ENCODE data around the gene GRHPR. TPM values are rescaled to one million over a fixed set of nuclear protein-coding genes. Genes with fewer than 3 reads are reported as not detected.
"Not testable (repeated sequence)": the region's sequence is repeated elsewhere in the genome, so short reads cannot be mapped to it uniquely, and the experiment has no call there.

Gene GRHPR
- total RNA-seq, 1 donor from 2014 or later: 78.1 TPM

DNA sequence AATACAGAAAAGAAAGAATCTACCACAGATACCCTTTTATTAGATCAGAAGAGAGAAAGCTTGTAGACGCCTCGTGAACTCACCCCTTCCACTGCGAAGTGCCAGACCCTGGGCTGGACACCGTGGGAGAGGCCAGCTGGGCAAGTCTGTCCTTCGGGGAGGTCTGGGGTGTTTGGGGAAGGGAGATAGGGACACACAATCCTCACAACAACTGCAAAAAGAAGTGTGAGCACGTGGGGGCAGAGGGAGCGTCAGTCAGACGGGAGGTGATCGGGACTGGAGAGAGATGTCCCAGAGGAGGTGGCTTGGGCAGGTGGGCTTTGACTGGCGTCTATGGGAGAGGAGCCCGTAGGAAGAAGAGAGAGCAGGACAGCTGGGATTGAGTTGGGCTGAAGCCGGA, 27.3 kb upstream of the GRHPR start:
- H3K9me3 Mint-ChIP-seq (ENCODE audit: unreplicated experiment): peaks cover 14% of the 10 kb centered on the region
- TF ChIP-seq, protein P1, sequence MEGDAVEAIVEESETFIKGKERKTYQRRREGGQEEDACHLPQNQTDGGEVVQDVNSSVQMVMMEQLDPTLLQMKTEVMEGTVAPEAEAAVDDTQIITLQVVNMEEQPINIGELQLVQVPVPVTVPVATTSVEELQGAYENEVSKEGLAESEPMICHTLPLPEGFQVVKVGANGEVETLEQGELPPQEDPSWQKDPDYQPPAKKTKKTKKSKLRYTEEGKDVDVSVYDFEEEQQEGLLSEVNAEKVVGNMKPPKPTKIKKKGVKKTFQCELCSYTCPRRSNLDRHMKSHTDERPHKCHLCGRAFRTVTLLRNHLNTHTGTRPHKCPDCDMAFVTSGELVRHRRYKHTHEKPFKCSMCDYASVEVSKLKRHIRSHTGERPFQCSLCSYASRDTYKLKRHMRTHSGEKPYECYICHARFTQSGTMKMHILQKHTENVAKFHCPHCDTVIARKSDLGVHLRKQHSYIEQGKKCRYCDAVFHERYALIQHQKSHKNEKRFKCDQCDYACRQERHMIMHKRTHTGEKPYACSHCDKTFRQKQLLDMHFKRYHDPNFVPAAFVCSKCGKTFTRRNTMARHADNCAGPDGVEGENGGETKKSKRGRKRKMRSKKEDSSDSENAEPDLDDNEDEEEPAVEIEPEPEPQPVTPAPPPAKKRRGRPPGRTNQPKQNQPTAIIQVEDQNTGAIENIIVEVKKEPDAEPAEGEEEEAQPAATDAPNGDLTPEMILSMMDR (IDR thresholded peaks at IDR 0.05; ENCODE audit: partially characterized antibody, unreplicated experiment): no peak
- peaks cover 7% of the 10 kb centered on the region for H3K27me3 Mint-ChIP-seq (ENCODE audit: unreplicated experiment)
- peak overlapping the region; percentile 95 for H3K27ac Mint-ChIP-seq (ENCODE audit: unreplicated experiment)
- H3K4me1 Mint-ChIP-seq (ENCODE audit: low read depth, unreplicated experiment): peaks cover 20% of the 10 kb centered on the region
- no peaks in the 10 kb centered on the region for H3K36me3 Mint-ChIP-seq (ENCODE audit: unreplicated experiment)
- peak; percentile 51 for DNase-seq
- H3K4me3 Mint-ChIP-seq (ENCODE audit: unreplicated experiment): peak overlapping the region; percentile 66

DNA sequence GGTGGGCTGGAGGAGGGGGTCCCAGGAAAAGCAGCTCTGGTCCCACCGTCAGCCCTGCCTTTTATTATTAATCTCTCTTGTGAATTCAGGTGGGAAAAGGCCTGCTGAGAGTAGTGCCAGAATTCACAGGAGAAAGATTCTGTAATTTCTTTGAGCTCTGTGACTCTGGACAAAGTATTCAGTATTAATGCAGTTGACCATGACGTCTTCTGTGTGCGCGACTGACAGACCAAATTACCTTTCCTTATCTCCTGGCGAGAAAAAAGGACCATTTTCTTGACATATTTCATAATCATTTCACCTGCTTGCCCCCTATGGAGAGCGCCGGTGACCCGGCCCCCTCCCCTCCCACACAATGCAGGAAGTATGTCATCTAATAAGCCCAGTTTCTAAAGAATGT, 26.8 kb upstream of the GRHPR start:
- Mint-ChIP-seq H3K4me3 (ENCODE audit: unreplicated experiment) (peak overlapping the region; percentile 66), H3K27ac (ENCODE audit: unreplicated experiment) (peak overlapping the region; percentile 95), H3K27me3 (ENCODE audit: unreplicated experiment) (peaks cover 7% of the 10 kb centered on the region), H3K4me1 (ENCODE audit: low read depth, unreplicated experiment) (peaks cover 20% of the 10 kb centered on the region), H3K9me3 (ENCODE audit: unreplicated experiment) (peaks cover 14% of the 10 kb centered on the region), H3K36me3 (ENCODE audit: unreplicated experiment) (no peaks in the 10 kb centered on the region)
- no peak for DNase-seq
- TF ChIP-seq, protein P1 (IDR thresholded peaks at IDR 0.05; ENCODE audit: partially characterized antibody, unreplicated experiment): no peak

GRCh38 chr9:37397948-37398347, 24.5 kb upstream of the GRHPR start:
- not testable (repeated sequence) for DNase-seq; H3K27me3 Mint-ChIP-seq (ENCODE audit: unreplicated experiment); H3K27ac Mint-ChIP-seq (ENCODE audit: unreplicated experiment); H3K36me3 Mint-ChIP-seq (ENCODE audit: unreplicated experiment); H3K4me3 Mint-ChIP-seq (ENCODE audit: unreplicated experiment)
- Mint-ChIP-seq H3K9me3 (ENCODE audit: unreplicated experiment) (peaks cover 14% of the 10 kb centered on the region), H3K4me1 (ENCODE audit: low read depth, unreplicated experiment) (peaks cover 20% of the 10 kb centered on the region)

DNA sequence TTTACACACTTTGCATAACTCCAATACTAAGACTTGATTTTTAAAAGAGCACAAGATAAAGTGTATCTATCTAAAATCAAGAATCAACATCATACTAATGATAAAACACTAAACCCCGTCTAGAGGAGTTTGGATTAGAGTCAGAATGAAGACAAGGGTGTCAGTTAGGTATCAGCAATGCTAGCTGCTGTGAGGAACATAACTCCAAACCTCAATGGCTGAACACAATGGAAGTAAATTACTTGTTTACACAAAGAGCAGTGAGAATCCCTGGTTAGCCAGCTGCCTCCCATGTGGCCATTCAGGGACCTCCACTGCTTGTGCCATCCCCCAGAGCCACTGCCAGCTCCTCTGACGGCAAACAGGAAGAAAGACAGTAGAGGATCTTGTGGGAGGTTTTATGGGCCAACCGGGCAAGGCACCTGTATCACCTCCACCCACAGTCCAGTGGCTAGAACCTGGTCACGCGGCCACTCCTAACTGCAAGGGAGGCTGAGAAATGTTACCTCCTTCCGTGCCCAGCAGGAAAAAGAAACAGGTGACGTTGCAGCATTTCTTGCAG, 24.0 kb upstream of the GRHPR start:
- peaks cover 3% of the 10 kb centered on the region for H3K36me3 Mint-ChIP-seq (ENCODE audit: unreplicated experiment)
- H3K9me3 Mint-ChIP-seq (ENCODE audit: unreplicated experiment): peaks cover 14% of the 10 kb centered on the region
- H3K27ac Mint-ChIP-seq (ENCODE audit: unreplicated experiment): no peak overlapping the region
- H3K4me1 Mint-ChIP-seq (ENCODE audit: low read depth, unreplicated experiment): peaks cover 20% of the 10 kb centered on the region
- TF ChIP-seq, protein P1 (IDR thresholded peaks at IDR 0.05; ENCODE audit: partially characterized antibody, unreplicated experiment): no peak
- peaks cover 7% of the 10 kb centered on the region for H3K27me3 Mint-ChIP-seq (ENCODE audit: unreplicated experiment)
- no peak for DNase-seq
- no peak overlapping the region for H3K4me3 Mint-ChIP-seq (ENCODE audit: unreplicated experiment)

DNA sequence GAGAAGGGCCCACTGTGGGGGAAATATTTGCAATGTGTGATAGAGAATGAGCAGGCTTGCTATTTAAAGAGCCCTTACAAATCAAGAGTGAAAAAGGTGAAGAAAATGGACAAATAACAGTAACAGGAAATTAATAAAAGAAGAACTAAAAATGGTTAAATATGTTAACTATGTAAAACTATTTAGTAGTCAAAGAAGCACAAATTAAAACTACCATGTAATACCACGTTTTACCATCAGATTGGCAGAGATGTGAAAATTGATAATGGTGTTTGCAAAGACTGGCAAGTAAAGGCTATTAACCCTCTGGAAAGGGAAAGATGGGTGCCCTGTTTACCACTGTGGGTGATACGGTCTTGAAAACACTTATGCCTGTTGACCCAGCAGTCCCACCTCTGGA, 23.2 kb upstream of the GRHPR start:
- peaks cover 13% of the 10 kb centered on the region for H3K9me3 Mint-ChIP-seq (ENCODE audit: unreplicated experiment)
- H3K36me3 Mint-ChIP-seq (ENCODE audit: unreplicated experiment): peaks cover 3% of the 10 kb centered on the region
- H3K27me3 Mint-ChIP-seq (ENCODE audit: unreplicated experiment): peaks cover 7% of the 10 kb centered on the region
- TF ChIP-seq, protein P1 (IDR thresholded peaks at IDR 0.05; ENCODE audit: partially characterized antibody, unreplicated experiment): no peak
- H3K4me1 Mint-ChIP-seq (ENCODE audit: low read depth, unreplicated experiment): peaks cover 18% of the 10 kb centered on the region
- H3K27ac Mint-ChIP-seq (ENCODE audit: unreplicated experiment): no peak overlapping the region
- no peak overlapping the region for H3K4me3 Mint-ChIP-seq (ENCODE audit: unreplicated experiment)
- DNase-seq: no peak

Data from glutamatergic neuron (in vitro differentiated cells).